ENCODE measurements around the gene MUC22. TPM values are rescaled to one million over a fixed set of nuclear protein-coding genes. Genes with fewer than 3 reads are reported as not detected.

The MUC22 gene
- polyA plus RNA-seq, 1 donor (not counting 4 experiments of a cell fraction or from before 2014, with no cell fraction given): not detected

DNA sequence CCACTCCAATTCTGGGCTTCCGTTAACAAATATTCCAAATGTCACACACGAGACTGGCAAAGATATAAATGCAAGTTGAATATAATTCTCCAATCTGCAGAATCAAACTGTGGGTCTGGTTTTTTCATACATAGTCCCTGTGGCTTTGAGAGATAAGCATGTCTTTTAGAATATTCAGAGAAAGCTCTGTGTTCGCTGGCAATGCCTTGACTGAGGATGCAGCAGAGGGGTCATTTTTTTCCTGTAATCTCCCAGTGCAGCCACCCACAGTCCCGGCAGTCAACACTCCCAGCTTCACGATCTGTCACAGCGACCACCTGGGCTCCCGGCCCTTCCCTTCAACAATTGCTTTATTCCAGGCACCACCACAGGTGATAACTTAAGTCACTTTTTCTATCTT is 30.5 kb downstream of the MUC22 start:
- no peaks in the 10 kb centered on the region for H3K36me3 ChIP-seq (ENCODE audit: control insufficient read depth in 2 of 2, extremely low read depth in 1 of 2, insufficient read depth in 2 of 2, low read length in 2 of 2)
- H3K4me2 ChIP-seq (ENCODE audit: control insufficient read depth, extremely low read depth, insufficient read depth, low read depth, low read length): no peak overlapping the region
- H4K20me1 ChIP-seq (ENCODE audit: control insufficient read depth, extremely low read depth, insufficient read depth, low read length): no peaks in the 10 kb centered on the region
- H3K4me3 ChIP-seq (ENCODE audit: control insufficient read depth in 2 of 3, extremely low read depth in 1 of 3, insufficient read depth in 2 of 3, low read depth in 1 of 3, low read length in 3 of 3): no peak overlapping the region
- TF ChIP-seq EZH2 (IDR thresholded peaks at IDR 0.05; ENCODE audit: low read length): no peak
- TF ChIP-seq, protein P1, sequence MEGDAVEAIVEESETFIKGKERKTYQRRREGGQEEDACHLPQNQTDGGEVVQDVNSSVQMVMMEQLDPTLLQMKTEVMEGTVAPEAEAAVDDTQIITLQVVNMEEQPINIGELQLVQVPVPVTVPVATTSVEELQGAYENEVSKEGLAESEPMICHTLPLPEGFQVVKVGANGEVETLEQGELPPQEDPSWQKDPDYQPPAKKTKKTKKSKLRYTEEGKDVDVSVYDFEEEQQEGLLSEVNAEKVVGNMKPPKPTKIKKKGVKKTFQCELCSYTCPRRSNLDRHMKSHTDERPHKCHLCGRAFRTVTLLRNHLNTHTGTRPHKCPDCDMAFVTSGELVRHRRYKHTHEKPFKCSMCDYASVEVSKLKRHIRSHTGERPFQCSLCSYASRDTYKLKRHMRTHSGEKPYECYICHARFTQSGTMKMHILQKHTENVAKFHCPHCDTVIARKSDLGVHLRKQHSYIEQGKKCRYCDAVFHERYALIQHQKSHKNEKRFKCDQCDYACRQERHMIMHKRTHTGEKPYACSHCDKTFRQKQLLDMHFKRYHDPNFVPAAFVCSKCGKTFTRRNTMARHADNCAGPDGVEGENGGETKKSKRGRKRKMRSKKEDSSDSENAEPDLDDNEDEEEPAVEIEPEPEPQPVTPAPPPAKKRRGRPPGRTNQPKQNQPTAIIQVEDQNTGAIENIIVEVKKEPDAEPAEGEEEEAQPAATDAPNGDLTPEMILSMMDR (optimal IDR thresholded peaks at IDR 0.05 in 1 of 3, IDR thresholded peaks at IDR 0.05 in 1 of 3, conservative IDR thresholded peaks at IDR 0.05 in 1 of 3; ENCODE audit: extremely low read depth in 1 of 3, insufficient read depth in 2 of 3, low read length in 3 of 3): no peak
- DNase-seq (ENCODE audit: low read depth, low spot score) (no peak), FAIRE-seq (no peak)
- no peaks in the 10 kb centered on the region for H3K79me2 ChIP-seq (ENCODE audit: control insufficient read depth, insufficient read depth, low read length)
- H3K27ac ChIP-seq (ENCODE audit: control insufficient read depth, insufficient read depth, low read length): no peak overlapping the region
- no peaks in the 10 kb centered on the region for H3K4me1 ChIP-seq (ENCODE audit: control insufficient read depth, extremely low read depth, insufficient read depth, low read length)
- no peaks in the 10 kb centered on the region for H3K9me1 ChIP-seq (ENCODE audit: control insufficient read depth, extremely low read depth, insufficient read depth, low read length)
- dilution Hi-C loops (cut with MboI; ENCODE audit: extremely low pct_ligation_motif_present, low sequenced_read_pairs): no loop called here
- peaks cover 4% of the 10 kb centered on the region for H3K27me3 ChIP-seq (ENCODE audit: control insufficient read depth, extremely low read depth, insufficient read depth, low read length)
- H3K9ac ChIP-seq (ENCODE audit: control insufficient read depth, extremely low read depth, insufficient read depth, low read length): no peak overlapping the region
- no peaks in the 10 kb centered on the region for H3K9me3 ChIP-seq (ENCODE audit: control insufficient read depth, low read depth, low read length)
- H2AFZ ChIP-seq (ENCODE audit: control insufficient read depth, low read length): no peak overlapping the region

DNA sequence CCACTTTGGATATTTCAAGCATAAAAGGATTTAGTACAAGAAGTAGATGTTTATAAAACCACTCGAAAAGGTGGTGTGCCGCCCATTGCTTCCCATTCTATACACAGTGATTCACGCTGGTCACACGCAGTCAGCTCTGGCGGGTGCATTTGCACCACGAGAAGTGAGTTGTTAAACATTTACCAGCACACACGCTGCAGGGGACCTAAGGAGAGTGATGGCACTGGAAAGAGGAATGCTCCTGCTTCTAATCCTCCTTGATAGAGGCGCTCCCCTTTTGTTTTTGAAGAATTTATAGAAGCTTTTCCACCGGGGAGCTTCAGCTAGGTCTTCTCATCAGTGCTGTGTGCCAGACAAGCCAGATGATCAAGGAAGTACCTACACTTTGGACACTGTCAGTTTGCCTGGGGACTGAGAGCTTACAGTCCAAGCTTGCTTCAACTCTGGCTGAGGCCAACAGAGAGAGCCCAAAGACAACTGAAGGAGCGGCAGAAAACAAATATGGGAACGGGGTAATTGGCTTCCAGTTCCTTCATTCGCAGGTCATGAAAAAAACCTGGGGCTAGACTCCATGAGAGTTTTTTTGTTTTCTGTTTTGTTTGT is 31.2 kb downstream of the MUC22 start:
- Histone ChIP-seq H3K9me1 (ENCODE audit: control insufficient read depth, extremely low read depth, insufficient read depth, low read length) (no peaks in the 10 kb centered on the region), H3K9me3 (ENCODE audit: control insufficient read depth, low read depth, low read length) (no peaks in the 10 kb centered on the region), H3K4me2 (ENCODE audit: control insufficient read depth, extremely low read depth, insufficient read depth, low read depth, low read length) (no peak overlapping the region), H3K4me1 (ENCODE audit: control insufficient read depth, extremely low read depth, insufficient read depth, low read length) (no peaks in the 10 kb centered on the region), H3K36me3 (ENCODE audit: control insufficient read depth in 2 of 2, extremely low read depth in 1 of 2, insufficient read depth in 2 of 2, low read length in 2 of 2) (no peaks in the 10 kb centered on the region), H3K27ac (ENCODE audit: control insufficient read depth, insufficient read depth, low read length) (no peak overlapping the region), H3K27me3 (ENCODE audit: control insufficient read depth, extremely low read depth, insufficient read depth, low read length) (peaks cover 8% of the 10 kb centered on the region), H3K9ac (ENCODE audit: control insufficient read depth, extremely low read depth, insufficient read depth, low read length) (no peak overlapping the region), H3K79me2 (ENCODE audit: control insufficient read depth, insufficient read depth, low read length) (no peaks in the 10 kb centered on the region), H4K20me1 (ENCODE audit: control insufficient read depth, extremely low read depth, insufficient read depth, low read length) (no peaks in the 10 kb centered on the region), H3K4me3 (ENCODE audit: control insufficient read depth in 2 of 3, extremely low read depth in 1 of 3, insufficient read depth in 2 of 3, low read depth in 1 of 3, low read length in 3 of 3) (no peak overlapping the region), H2AFZ (ENCODE audit: control insufficient read depth, low read length) (no peak overlapping the region)
- dilution Hi-C loops (cut with MboI; ENCODE audit: extremely low pct_ligation_motif_present, low sequenced_read_pairs): no loop called here
- no peak for TF ChIP-seq EZH2 (IDR thresholded peaks at IDR 0.05; ENCODE audit: low read length)
- TF ChIP-seq, protein P1 (optimal IDR thresholded peaks at IDR 0.05 in 1 of 3, IDR thresholded peaks at IDR 0.05 in 1 of 3, conservative IDR thresholded peaks at IDR 0.05 in 1 of 3; ENCODE audit: extremely low read depth in 1 of 3, insufficient read depth in 2 of 3, low read length in 3 of 3): no peak
- no peak for FAIRE-seq
- no peak for DNase-seq (ENCODE audit: low read depth, low spot score)

Data from keratinocyte (primary cell).